Lower leg skin (tissue), 4 donors: Measurements from ENCODE around the gene LINS1. TPM values are rescaled to one million over a fixed set of nuclear protein-coding genes. Genes with fewer than 3 reads are reported as not detected.

Experiments used
- DNase-seq, 2 donors: peaks; one replicate each; pipeline ENCODE4 v3.0.0-alpha.2; 2019; ENCODE audit warnings: low spot score in 2 of 2
- H3K4me3 ChIP-seq: fragments of 200-600 bp; sonication (generic); 2 replicates; pipeline ENCODE4 v1.5.1; 2017; ENCODE audit warnings: mild to moderate bottlenecking, low read depth; ENCODE audit not compliant: poor library complexity, severe bottlenecking
- CTCF ChIP-seq, 3 donors: fragments of 450-650 bp; IDR thresholded peaks; one replicate each; pipeline ENCODE4 v1.5.1; 2016; ENCODE audit warnings: antibody characterized with exemption in 3 of 3, mild to moderate bottlenecking in 3 of 3, moderate library complexity in 2 of 3
- POLR2A ChIP-seq, 2 donors: fragments of 450-650 bp; IDR thresholded peaks; one replicate each; pipeline ENCODE4 v1.6.1; 2016 to 2017; ENCODE audit warnings: antibody characterized with exemption in 2 of 2, mild to moderate bottlenecking in 1 of 2, moderate library complexity in 1 of 2
- WGBS, 2 donors: methylation state at CpG; one replicate each; pipeline ENCODE4 v1.1.5; 2018; 5-methylcytosine and 5-hydroxymethylcytosine counted together
- intact Hi-C: fragments of 100-400 bp; cut with DNase I; formaldehyde crosslinking; loops from one replicate; pipeline ENCODE4 v1.15.0; 2023; ENCODE audit warnings: low total_unique reads
- total RNA-seq, 4 donors: library from RNA; depleted of rRNA; stranded (reverse); fragments of >200 nt; gene quantifications; one replicate each; pipeline ENCODE4 v1.1.0, GENCODE V29; 2016

Gene LINS1
- total RNA-seq, 4 donors from 2014 or later: 12.5 to 24.9 (median 18.7) TPM

GRCh38 chr15:100566850-100567628 is 34.9 kb downstream of the LINS1 start:
- H3K4me3 ChIP-seq: no peak overlapping the region
- WGBS, 2 donors: 90 to 92% methylated on average over 6 of the region's 6 CpGs
- no peak for TF ChIP-seq CTCF (IDR thresholded peaks at IDR 0.05)
- TF ChIP-seq POLR2A (IDR thresholded peaks at IDR 0.05): no peak
- no peak for DNase-seq
- intact Hi-C loops: loop anchor here (5.0 kb wide), 1 partner anchor 215 kb away; no protein-coding TSS in a partner anchor

- H3K4me3 ChIP-seq: no peak overlapping the region
- intact Hi-C loops: loop anchor here (5.0 kb wide), 1 partner anchor 213 kb away; no protein-coding TSS in a partner anchor
- 68 to 82% methylated on average over 3 of the region's 3 CpGs for WGBS, 2 donors
- DNase-seq: no peak
- TF ChIP-seq POLR2A (IDR thresholded peaks at IDR 0.05): no peak
Observed at GRCh38 chr15:100565591-100565990, 36.4 kb downstream of the LINS1 start.

- DNase-seq: no peak
- intact Hi-C loops: no loop called here
- no peak for TF ChIP-seq CTCF (IDR thresholded peaks at IDR 0.05)
- TF ChIP-seq POLR2A (IDR thresholded peaks at IDR 0.05): no peak
- no peak overlapping the region for H3K4me3 ChIP-seq
Observed at GRCh38 chr15:100560323-100560722, 41.7 kb downstream of the LINS1 start.

GRCh38 chr15:100559330-100559729 is 42.7 kb downstream of the LINS1 start:
- DNase-seq: peak; percentile 83 to 91
- intact Hi-C loops: no loop called here
- 61 to 66% methylated on average over 2 of the region's 2 CpGs for WGBS, 2 donors
- TF ChIP-seq CTCF (IDR thresholded peaks at IDR 0.05): no peak
- TF ChIP-seq POLR2A (IDR thresholded peaks at IDR 0.05): no peak
- no peak overlapping the region for H3K4me3 ChIP-seq

GRCh38 chr15:100558771-100559254 is 43.2 kb downstream of the LINS1 start:
- no peak overlapping the region for H3K4me3 ChIP-seq
- TF ChIP-seq CTCF (IDR thresholded peaks at IDR 0.05) (no peak), POLR2A (IDR thresholded peaks at IDR 0.05) (no peak)
- intact Hi-C loops: no loop called here
- DNase-seq: no peak
- WGBS, 2 donors: 96 to 98% methylated on average over 41 to 43 of the region's 50 CpGs

- DNase-seq: no peak
- intact Hi-C loops: no loop called here
- no peak for TF ChIP-seq POLR2A (IDR thresholded peaks at IDR 0.05)
- TF ChIP-seq CTCF (IDR thresholded peaks at IDR 0.05): no peak
- WGBS, 2 donors: 95 to 98% methylated on average over 16 of the region's 16 CpGs
- H3K4me3 ChIP-seq: no peak overlapping the region
Observed at GRCh38 chr15:100553468-100553867, 48.5 kb downstream of the LINS1 start.
